OCI-LY3 (cell line): ENCODE data around the gene FGGY.

Experiments
- H2AFZ ChIP-seq: fragments of 200-600, 300-600 bp; shearing (Covaris generic); 2 replicates; pipeline ENCODE4 v1.6.0; 2014; ENCODE audit warnings: antibody characterized with exemption, low read depth, low read length
- H3K27ac ChIP-seq: fragments of 200-600, 300-600 bp; sonication (generic); 2 replicates; pipeline ENCODE4 v1.5.1; 2014; ENCODE audit warnings: mild to moderate bottlenecking, low read length, moderate library complexity, mixed read lengths
- H3K27me3 ChIP-seq: fragments of 200-600, 300-600 bp; sonication (generic); 2 replicates; pipeline ENCODE4 v1.6.1; 2014; ENCODE audit warnings: low read depth, low read length, mixed read lengths
- H3K36me3 ChIP-seq: fragments of 200-600, 300-600 bp; sonication (generic); replicated peaks from 2 replicates; pipeline ENCODE3; 2014; ENCODE audit warnings: low read depth, low read length, mixed read lengths
- H3K4me1 ChIP-seq: fragments of 300-600, 200-600 bp; sonication (generic); 2 replicates; pipeline ENCODE4 v1.6.1; 2014; ENCODE audit warnings: low read length, mixed read lengths
- H3K4me2 ChIP-seq: fragments of 200-600, 300-600 bp; sonication (generic); 2 replicates; pipeline ENCODE4 v1.6.1; 2014; ENCODE audit warnings: low read length, mixed read lengths
- H3K4me3 ChIP-seq: fragments of 300-600, 200-600 bp; sonication (generic); 2 replicates; pipeline ENCODE4 v1.5.1; 2014; ENCODE audit warnings: antibody characterized with exemption, mild to moderate bottlenecking, low read length, moderate library complexity
- H3K79me2 ChIP-seq: fragments of 300-600, 200-600 bp; shearing (Covaris generic); 2 replicates; pipeline ENCODE4 v1.6.1; 2014; ENCODE audit warnings: mild to moderate bottlenecking, low read length, mixed read lengths
- H3K9ac ChIP-seq: fragments of 300-600, 200-600 bp; shearing (Covaris generic); 2 replicates; pipeline ENCODE4 v1.6.0; 2014; ENCODE audit warnings: mild to moderate bottlenecking, low read length, moderate library complexity
- H3K9me3 ChIP-seq: fragments of 200-600, 300-600 bp; shearing (Covaris generic); 2 replicates; pipeline ENCODE4 v1.6.1; 2014; ENCODE audit warnings: low read length, mixed read lengths; ENCODE audit not compliant: insufficient read depth
- H4K20me1 ChIP-seq: fragments of 200-600, 300-600 bp; sonication (generic); 2 replicates; pipeline ENCODE4 v1.6.1; 2016; ENCODE audit warnings: low read length, mixed read lengths; ENCODE audit not compliant: insufficient read depth
- CTCF ChIP-seq: fragments of 200-600, 300-600 bp; sonication (generic); IDR thresholded peaks from 2 replicates; pipeline ENCODE4 v1.5.1; 2014; ENCODE audit warnings: antibody characterized with exemption, low read length, low read depth
- EZH2phosphoT487 ChIP-seq: fragments of 200-600 bp; shearing (Covaris generic); IDR thresholded peaks from 2 replicates; pipeline ENCODE4 v1.6.1; 2018; ENCODE audit warnings: antibody characterized with exemption, mixed run types, low read depth

FGGY gene

GRCh38 chr1:59763418-59763817 lies 466.5 kb downstream of the FGGY start:
- no peak overlapping the region for H3K4me3 ChIP-seq
- no peaks in the 10 kb centered on the region for H3K79me2 ChIP-seq
- H3K27ac ChIP-seq = no peak overlapping the region
- H4K20me1 ChIP-seq = no peaks in the 10 kb centered on the region
- no peak overlapping the region for H2AFZ ChIP-seq
- TF ChIP-seq EZH2phosphoT487 = no peak
- TF ChIP-seq CTCF = no peak
- H3K9ac ChIP-seq = no peak overlapping the region
- peaks cover 3% of the 10 kb centered on the region; the same call in 1 of the 2 replicates for H3K4me1 ChIP-seq
- no peaks in the 10 kb centered on the region for H3K27me3 ChIP-seq
- no peaks in the 10 kb centered on the region for H3K9me3 ChIP-seq
- H3K4me2 ChIP-seq = no peak overlapping the region
- H3K36me3 ChIP-seq = no peaks in the 10 kb centered on the region

- no peak overlapping the region for H2AFZ ChIP-seq
- H3K4me1 ChIP-seq = no peaks in the 10 kb centered on the region
- H3K27me3 ChIP-seq = no peaks in the 10 kb centered on the region
- H3K4me2 ChIP-seq = no peak overlapping the region
- H3K9ac ChIP-seq = no peak overlapping the region
- H3K27ac ChIP-seq = no peak overlapping the region
- no peaks in the 10 kb centered on the region for H3K79me2 ChIP-seq
- H3K36me3 ChIP-seq = no peaks in the 10 kb centered on the region
- no peak overlapping the region for H3K4me3 ChIP-seq
- H3K9me3 ChIP-seq = no peaks in the 10 kb centered on the region
- no peaks in the 10 kb centered on the region for H4K20me1 ChIP-seq
- TF ChIP-seq CTCF (no peak), EZH2phosphoT487 (no peak)
Observed at GRCh38 chr1:59765011-59765730, 468.3 kb downstream of the FGGY start.

GRCh38 chr1:59766227-59766855 lies 469.4 kb downstream of the FGGY start:
- no peaks in the 10 kb centered on the region for H3K27me3 ChIP-seq
- no peak overlapping the region for H2AFZ ChIP-seq
- no peak for TF ChIP-seq EZH2phosphoT487
- TF ChIP-seq CTCF = no peak
- H3K36me3 ChIP-seq = no peaks in the 10 kb centered on the region
- no peak overlapping the region for H3K9ac ChIP-seq
- H4K20me1 ChIP-seq = no peaks in the 10 kb centered on the region
- H3K4me2 ChIP-seq = no peak overlapping the region
- H3K9me3 ChIP-seq = no peaks in the 10 kb centered on the region
- H3K79me2 ChIP-seq = no peaks in the 10 kb centered on the region
- H3K4me1 ChIP-seq = no peaks in the 10 kb centered on the region
- H3K27ac ChIP-seq = no peak overlapping the region
- no peak overlapping the region for H3K4me3 ChIP-seq

GRCh38 chr1:59767119-59767518 lies 470.2 kb downstream of the FGGY start:
- H4K20me1 ChIP-seq = no peaks in the 10 kb centered on the region
- H3K27me3 ChIP-seq = no peaks in the 10 kb centered on the region
- H3K4me1 ChIP-seq = no peaks in the 10 kb centered on the region
- H3K9ac ChIP-seq = no peak overlapping the region
- no peaks in the 10 kb centered on the region for H3K36me3 ChIP-seq
- no peak overlapping the region for H3K4me2 ChIP-seq
- H3K4me3 ChIP-seq = no peak overlapping the region
- H2AFZ ChIP-seq = no peak overlapping the region
- TF ChIP-seq CTCF (no peak), EZH2phosphoT487 (no peak)
- no peaks in the 10 kb centered on the region for H3K79me2 ChIP-seq
- no peaks in the 10 kb centered on the region for H3K9me3 ChIP-seq
- H3K27ac ChIP-seq = no peak overlapping the region
